HCT116 (cell line): ENCODE data around the gene PCCB. TPM values are rescaled to one million over a fixed set of nuclear protein-coding genes. Genes with fewer than 3 reads are reported as not detected.
"Not testable (repeated sequence)": the region's sequence is repeated elsewhere in the genome, so short reads cannot be mapped to it uniquely, and the experiment has no call there.

Experiments
- ATAC-seq: fragments of 200-7000 bp; cut with Tn5 transposase; 2 replicates; pipeline ENCODE4 v1.9.1; 2020; ENCODE audit warnings: mild to moderate bottlenecking, moderate library complexity
- BruUV-seq: library from RNA; stranded (reverse); fragments of 400-500 nt; replicated peaks from 2 replicates; lab custom pipeline; 2021; lab: Mats Ljungman, UMichigan
- CTCF ChIA-PET: fragments of 300-600 bp; sonication (Branson Sonifier 250); formaldehyde crosslinking; loops from one replicate; lab custom pipeline; 2021; ENCODE audit warnings: antibody characterized with exemption; lab: Charles Lee
- POLR2A ChIA-PET: fragments of 300-600, 350-600 bp; sonication (Branson Sonifier 250); formaldehyde crosslinking; loops from one replicate; lab custom pipeline; 2021; ENCODE audit warnings: antibody characterized with exemption; lab: Charles Lee
- RAD21 ChIA-PET, 2 experiments: fragments of 300-600 bp; sonication (Branson Sonifier 250); formaldehyde crosslinking; loops; one replicate each; lab custom pipeline; 2023; ENCODE audit warnings: low total read pairs in 2 of 2; ENCODE audit not compliant: uncharacterized antibody in 2 of 2, unreplicated experiment in 2 of 2, low non-redundant PET in 1 of 2; lab: Charles Lee
- DNase-seq: peaks from one replicate; pipeline ENCODE4 v3.0.0-alpha.2; 2010; ENCODE audit warnings: low read depth, low spot score
- H2AFZ ChIP-seq: fragments of 200-600 bp; shearing (Covaris generic), sonication (generic); 2 replicates; pipeline ENCODE4 v1.6.1; 2017; ENCODE audit warnings: low read depth, mixed run types, mixed read lengths, antibody characterized with exemption, low read length; ENCODE audit not compliant: poor library complexity, severe bottlenecking
- H3K27ac ChIP-seq: 2 replicates; pipeline ENCODE4 v1.5.1; 2012; ENCODE audit warnings: low read depth, low read length
- H3K27me3 ChIP-seq: fragments of 200-600 bp; sonication (generic); 2 replicates; pipeline ENCODE4 v1.6.1; 2016; ENCODE audit warnings: mixed run types, low read length, mixed read lengths; ENCODE audit not compliant: insufficient read depth
- H3K36me3 ChIP-seq, 2 experiments: fragments of 200-500 bp in 1 of 2; fragments of 200-600 bp in 1 of 2; sonication (Bioruptor generic) in 1 of 2; sonication (generic) in 1 of 2; 2 replicates each; pipeline versions ENCODE4 v1.5.1 to v1.6.1; 2014 to 2016; ENCODE audit warnings: low read length in 2 of 2, inconsistent platforms in 1 of 2, mixed read lengths in 1 of 2, mixed run types in 1 of 2; ENCODE audit not compliant: insufficient read depth in 2 of 2, control insufficient read depth in 1 of 2
- H3K4me1 ChIP-seq, 2 experiments: fragments of 200-600 bp in 1 of 2; sonication (generic) in 1 of 2; 2 replicates each; pipeline versions ENCODE4 v1.5.1 to v1.6.1; 2012 to 2017; ENCODE audit warnings: low read length in 2 of 2, inconsistent platforms in 1 of 2, mild to moderate bottlenecking in 1 of 2, mixed read lengths in 1 of 2, mixed run types in 1 of 2, moderate library complexity in 1 of 2; ENCODE audit not compliant: insufficient read depth in 2 of 2, control insufficient read depth in 1 of 2
- H3K4me2 ChIP-seq: fragments of 200-600 bp; sonication (generic); 2 replicates; pipeline ENCODE4 v1.6.1; 2017; ENCODE audit warnings: mixed run types, low read length, mixed read lengths
- H3K4me3 ChIP-seq, 2 experiments: fragments of 200-600 bp in 1 of 2; sonication (generic) in 1 of 2; replicated peaks in 1 of 2; 2 replicates each; pipeline ENCODE4 v1.5.1; 2011 to 2016; ENCODE audit warnings: low read length in 2 of 2, control low read depth in 1 of 2, low read depth in 1 of 2, mild to moderate bottlenecking in 1 of 2, mixed read lengths in 1 of 2, mixed run types in 1 of 2
- H3K79me2 ChIP-seq: fragments of 200-600 bp; sonication (generic); 2 replicates; pipeline ENCODE4 v1.6.1; 2017; ENCODE audit warnings: mild to moderate bottlenecking, mixed run types, low read length, moderate library complexity, mixed read lengths; ENCODE audit not compliant: insufficient read depth
- H3K9ac ChIP-seq: fragments of 200-600 bp; sonication (generic); 2 replicates; pipeline ENCODE4 v1.6.1; 2016; ENCODE audit warnings: low read length, mixed read lengths
- H3K9me2 ChIP-seq: fragments of 200-600 bp; sonication (generic), shearing (Covaris generic); 2 replicates; pipeline ENCODE4 v1.6.1; 2017; ENCODE audit warnings: mixed run types, mild to moderate bottlenecking, moderate library complexity; ENCODE audit not compliant: insufficient read depth
- H3K9me3 ChIP-seq, 2 experiments: fragments of 200-500 bp in 1 of 2; fragments of 200-600 bp in 1 of 2; sonication (Bioruptor generic) in 1 of 2; sonication (generic) in 1 of 2; 2 replicates each; pipeline ENCODE4 v1.6.1; 2014 to 2017; ENCODE audit warnings: low read length in 2 of 2, mixed read lengths in 2 of 2, inconsistent platforms in 1 of 2, low read depth in 1 of 2, mild to moderate bottlenecking in 1 of 2, mixed run types in 1 of 2, moderate library complexity in 1 of 2; ENCODE audit not compliant: control insufficient read depth in 1 of 2, insufficient read depth in 1 of 2
- H4K20me1 ChIP-seq: fragments of 200-600 bp; sonication (generic), shearing (Covaris generic); 2 replicates; pipeline ENCODE4 v1.6.1; 2017; ENCODE audit warnings: mixed run types, mild to moderate bottlenecking, moderate library complexity; ENCODE audit not compliant: insufficient read depth
- TCF7L2 ChIP-seq: IDR thresholded peaks from 2 replicates; pipeline ENCODE4 v1.7.0; 2011; ENCODE audit warnings: borderline replicate concordance, inconsistent platforms; ENCODE audit not compliant: insufficient read depth, insufficient read length; ENCODE audit errors: extremely low read depth
- intact Hi-C: fragments of 100-400 bp; cut with micrococcal nuclease; formaldehyde crosslinking; loops from 2 replicates; pipeline ENCODE4 v1.10.0; 2022
- total RNA-seq: library from RNA; stranded (reverse); gene quantifications from one replicate; pipeline ENCODE4 v1.2.1, GENCODE V29; 2021; ENCODE audit not compliant: unreplicated experiment
- TF ChIP-seq, protein P1 (sequence below): IDR thresholded peaks from 2 replicates; pipeline ENCODE4 v1.6.1; 2011; ENCODE audit warnings: mild to moderate bottlenecking, low read length, moderate library complexity; ENCODE audit not compliant: insufficient replicate concordance; ENCODE audit errors: extremely low read depth

Gene PCCB
- total RNA-seq, 1 experiment from 2014 or later, result 48.9 TPM

DNA sequence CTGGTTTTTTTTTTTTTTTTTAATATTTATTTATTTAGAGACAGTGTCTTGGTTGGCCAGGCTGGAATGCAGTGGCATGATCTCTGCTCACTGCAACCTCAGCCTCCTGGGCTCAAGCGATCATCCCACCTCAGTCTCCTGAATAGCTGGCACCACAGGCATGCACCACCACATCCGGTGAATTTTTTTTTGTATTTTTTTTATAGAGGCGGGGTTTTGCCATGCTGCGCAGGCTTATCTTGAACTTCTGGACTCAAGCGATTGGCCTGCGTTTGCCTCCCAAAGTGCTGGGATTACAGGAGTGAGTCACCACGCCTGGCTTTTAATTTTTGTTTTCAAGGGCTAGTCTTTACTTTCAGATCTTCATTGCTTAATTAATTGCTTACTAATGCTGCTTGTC lies 13.1 kb downstream of the PCCB start:
- Histone ChIP-seq H3K27me3 (no peaks in the 10 kb centered on the region), H3K9ac (no peak overlapping the region), H4K20me1 (no peaks in the 10 kb centered on the region), H3K4me3 (no peak overlapping the region), H3K9me2 (no peaks in the 10 kb centered on the region), H2AFZ (no peak overlapping the region), H3K4me1 (peaks cover 0 to 4% of the 10 kb centered on the region in 2 experiments; a peak in 1 of 4 replicates), H3K4me2 (no peak overlapping the region), H3K36me3 (peaks cover 8 to 33% of the 10 kb centered on the region in 2 experiments; a peak in 3 of 4 replicates), H3K79me2 (no peaks in the 10 kb centered on the region), H3K9me3 (no peaks in the 10 kb centered on the region), H3K27ac (no peak overlapping the region)
- BruUV-seq, result no TSS peak
- ChIA-PET CTCF (no interaction called here), RAD21 (interaction anchor here in 1 of 2 experiments (0.6 kb wide), 1 partner anchor 42 kb away, joined by 3 read pairs; no protein-coding TSS in a partner anchor), POLR2A (interaction anchor here (0.7 kb wide), 1 partner anchor 13 kb away, joined by 3 read pairs; no protein-coding TSS in a partner anchor)
- intact Hi-C loops, result no loop called here
- DNase-seq (no peak), ATAC-seq (no peak)
- TF ChIP-seq TCF7L2, result no peak
- TF ChIP-seq, protein P1, sequence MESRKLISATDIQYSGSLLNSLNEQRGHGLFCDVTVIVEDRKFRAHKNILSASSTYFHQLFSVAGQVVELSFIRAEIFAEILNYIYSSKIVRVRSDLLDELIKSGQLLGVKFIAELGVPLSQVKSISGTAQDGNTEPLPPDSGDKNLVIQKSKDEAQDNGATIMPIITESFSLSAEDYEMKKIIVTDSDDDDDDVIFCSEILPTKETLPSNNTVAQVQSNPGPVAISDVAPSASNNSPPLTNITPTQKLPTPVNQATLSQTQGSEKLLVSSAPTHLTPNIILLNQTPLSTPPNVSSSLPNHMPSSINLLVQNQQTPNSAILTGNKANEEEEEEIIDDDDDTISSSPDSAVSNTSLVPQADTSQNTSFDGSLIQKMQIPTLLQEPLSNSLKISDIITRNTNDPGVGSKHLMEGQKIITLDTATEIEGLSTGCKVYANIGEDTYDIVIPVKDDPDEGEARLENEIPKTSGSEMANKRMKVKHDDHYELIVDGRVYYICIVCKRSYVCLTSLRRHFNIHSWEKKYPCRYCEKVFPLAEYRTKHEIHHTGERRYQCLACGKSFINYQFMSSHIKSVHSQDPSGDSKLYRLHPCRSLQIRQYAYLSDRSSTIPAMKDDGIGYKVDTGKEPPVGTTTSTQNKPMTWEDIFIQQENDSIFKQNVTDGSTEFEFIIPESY, result no peak

DNA sequence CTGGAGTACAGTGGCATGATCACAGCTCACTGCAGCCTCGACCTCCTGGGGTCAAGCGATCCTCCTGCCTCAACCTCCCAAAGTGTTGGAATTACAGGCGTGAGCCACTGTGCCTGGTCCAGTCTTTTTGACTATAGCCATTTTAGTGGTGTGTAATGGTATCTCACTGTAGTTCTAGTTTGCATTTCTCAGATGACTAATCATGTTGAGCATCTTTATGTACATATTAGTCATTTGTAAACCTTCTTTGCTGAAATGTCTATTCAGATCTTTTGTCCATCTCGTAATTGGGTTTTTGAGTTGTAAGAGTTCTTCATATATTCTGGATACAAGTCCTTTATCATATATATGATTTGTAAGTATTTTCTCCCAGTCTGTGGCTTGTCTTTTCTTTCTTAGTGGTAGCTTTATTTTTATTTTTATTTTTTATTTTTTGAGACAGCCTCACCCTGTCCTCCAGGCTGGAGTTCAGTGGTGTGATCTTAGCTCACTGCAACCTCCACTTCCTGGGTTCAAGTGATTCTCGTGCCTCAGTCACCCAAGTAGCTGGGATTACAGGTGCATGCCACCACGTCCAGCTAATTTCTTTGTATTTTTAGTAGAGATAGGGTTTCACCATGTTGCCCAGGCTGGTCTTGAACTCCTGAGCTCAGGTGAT lies 16.5 kb downstream of the PCCB start:
- H3K27ac ChIP-seq, H3K4me2 ChIP-seq, H4K20me1 ChIP-seq, POLR2A ChIA-PET, RAD21 ChIA-PET, H3K9ac ChIP-seq, H3K9me3 ChIP-seq, ATAC-seq, CTCF ChIA-PET, H3K4me3 ChIP-seq, H2AFZ ChIP-seq, DNase-seq, H3K4me1 ChIP-seq, H3K27me3 ChIP-seq, H3K79me2 ChIP-seq, intact Hi-C loops, H3K9me2 ChIP-seq, BruUV-seq: not testable (repeated sequence)
- H3K36me3 ChIP-seq, result peaks cover 4 to 11% of the 10 kb centered on the region in 2 experiments; a peak in 3 of 4 replicates
